ENCODE measurements around the gene IGSF9B. TPM values are rescaled to one million over a fixed set of nuclear protein-coding genes. Genes with fewer than 3 reads are reported as not detected.

The IGSF9B gene
- total and polyA plus RNA-seq, 2 of the 13 experiments (the other 11 are each of a cell fraction or from before 2014, with no cell fraction given) = not detected

DNA sequence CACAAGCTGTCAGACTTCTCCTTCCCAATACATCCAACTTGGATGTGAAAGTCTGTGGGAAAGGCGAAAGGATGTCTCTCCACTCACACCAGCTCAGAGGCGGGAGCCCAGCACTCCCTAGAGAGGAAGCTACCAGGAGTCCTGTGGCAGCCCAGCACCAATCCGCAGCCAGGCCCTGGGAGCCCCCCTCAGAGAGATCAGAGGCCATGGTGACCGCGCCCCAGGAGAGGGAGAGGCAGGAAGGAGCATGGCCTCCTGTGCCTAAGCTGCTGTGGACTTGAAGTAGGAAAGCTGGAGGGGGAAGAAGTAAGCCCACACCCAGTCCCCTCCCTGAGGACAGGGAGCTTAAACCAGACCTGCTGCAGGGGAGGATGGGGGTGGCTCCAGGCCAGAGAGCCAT lies 24.4 kb upstream of the IGSF9B start (continued):
- TF ChIP-seq, protein P1, sequence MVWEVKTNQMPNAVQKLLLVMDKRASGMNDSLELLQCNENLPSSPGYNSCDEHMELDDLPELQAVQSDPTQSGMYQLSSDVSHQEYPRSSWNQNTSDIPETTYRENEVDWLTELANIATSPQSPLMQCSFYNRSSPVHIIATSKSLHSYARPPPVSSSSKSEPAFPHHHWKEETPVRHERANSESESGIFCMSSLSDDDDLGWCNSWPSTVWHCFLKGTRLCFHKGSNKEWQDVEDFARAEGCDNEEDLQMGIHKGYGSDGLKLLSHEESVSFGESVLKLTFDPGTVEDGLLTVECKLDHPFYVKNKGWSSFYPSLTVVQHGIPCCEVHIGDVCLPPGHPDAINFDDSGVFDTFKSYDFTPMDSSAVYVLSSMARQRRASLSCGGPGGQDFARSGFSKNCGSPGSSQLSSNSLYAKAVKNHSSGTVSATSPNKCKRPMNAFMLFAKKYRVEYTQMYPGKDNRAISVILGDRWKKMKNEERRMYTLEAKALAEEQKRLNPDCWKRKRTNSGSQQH (CRISPR knock-in tag; IDR thresholded peaks at IDR 0.05; ENCODE audit: low read depth) = no peak
- TF ChIP-seq, protein P2, sequence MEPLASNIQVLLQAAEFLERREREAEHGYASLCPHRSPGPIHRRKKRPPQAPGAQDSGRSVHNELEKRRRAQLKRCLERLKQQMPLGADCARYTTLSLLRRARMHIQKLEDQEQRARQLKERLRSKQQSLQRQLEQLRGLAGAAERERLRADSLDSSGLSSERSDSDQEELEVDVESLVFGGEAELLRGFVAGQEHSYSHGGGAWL (CRISPR knock-in tag; IDR thresholded peaks at IDR 0.05) = no peak
- TF ChIP-seq PBX3 (CRISPR knock-in tag; IDR thresholded peaks at IDR 0.05; ENCODE audit: borderline replicate concordance) = no peak
- no peak for TF ChIP-seq MIER3 (CRISPR knock-in tag; IDR thresholded peaks at IDR 0.05; ENCODE audit: borderline replicate concordance)
- TF ChIP-seq NR1H2 (CRISPR knock-in tag; IDR thresholded peaks at IDR 0.05; ENCODE audit: borderline replicate concordance, low read depth) = no peak
- TF ChIP-seq ZBTB40 (IDR thresholded peaks at IDR 0.05) = no peak
- TF ChIP-seq ZBTB40 (CRISPR knock-in tag; IDR thresholded peaks at IDR 0.05) = no peak
- no peak for TF ChIP-seq GZF1 (CRISPR knock-in tag; IDR thresholded peaks at IDR 0.05)
- no peak for TF ChIP-seq RXRB (CRISPR knock-in tag; IDR thresholded peaks at IDR 0.05; ENCODE audit: borderline replicate concordance)
